Brain microvascular endothelial cell (primary cell): ENCODE data around the gene OR2M2.

ENCODE experiments used
- DNase-seq: peaks from one replicate; pipeline ENCODE4 v3.0.0-alpha.2; 2020
- H3K27ac ChIP-seq: fragments of 250-450 bp; sonication (Bioruptor Pico); 2 replicates; pipeline ENCODE4 v1.5.1; 2020; ENCODE audit warnings: mild to moderate bottlenecking, moderate library complexity
- H3K27me3 ChIP-seq: fragments of 250-450 bp; sonication (Bioruptor Pico); replicated peaks from 2 replicates; pipeline ENCODE4 v1.5.1; 2020; ENCODE audit warnings: mild to moderate bottlenecking
- H3K36me3 ChIP-seq: fragments of 250-450 bp; sonication (Bioruptor Pico); replicated peaks from 2 replicates; pipeline ENCODE4 v1.5.1; 2020; ENCODE audit warnings: mild to moderate bottlenecking
- H3K4me3 ChIP-seq: 2 replicates; pipeline ENCODE4 v1.5.1; 2011; ENCODE audit warnings: low read depth, mild to moderate bottlenecking, control low read depth, low read length, moderate library complexity
- CTCF ChIP-seq: IDR thresholded peaks from 2 replicates; pipeline ENCODE4 v1.5.1; 2011; ENCODE audit warnings: low read depth, mild to moderate bottlenecking, moderate library complexity, low read length, control low read depth, inconsistent platforms; ENCODE audit errors: missing control alignments
- in situ Hi-C: cut with HindIII; loops from 2 replicates; pipeline ENCODE4 v1.10.0; 2017; ENCODE audit warnings: low sequenced_read_pairs, low pct_ligation_motif_present

OR2M2 gene

DNA sequence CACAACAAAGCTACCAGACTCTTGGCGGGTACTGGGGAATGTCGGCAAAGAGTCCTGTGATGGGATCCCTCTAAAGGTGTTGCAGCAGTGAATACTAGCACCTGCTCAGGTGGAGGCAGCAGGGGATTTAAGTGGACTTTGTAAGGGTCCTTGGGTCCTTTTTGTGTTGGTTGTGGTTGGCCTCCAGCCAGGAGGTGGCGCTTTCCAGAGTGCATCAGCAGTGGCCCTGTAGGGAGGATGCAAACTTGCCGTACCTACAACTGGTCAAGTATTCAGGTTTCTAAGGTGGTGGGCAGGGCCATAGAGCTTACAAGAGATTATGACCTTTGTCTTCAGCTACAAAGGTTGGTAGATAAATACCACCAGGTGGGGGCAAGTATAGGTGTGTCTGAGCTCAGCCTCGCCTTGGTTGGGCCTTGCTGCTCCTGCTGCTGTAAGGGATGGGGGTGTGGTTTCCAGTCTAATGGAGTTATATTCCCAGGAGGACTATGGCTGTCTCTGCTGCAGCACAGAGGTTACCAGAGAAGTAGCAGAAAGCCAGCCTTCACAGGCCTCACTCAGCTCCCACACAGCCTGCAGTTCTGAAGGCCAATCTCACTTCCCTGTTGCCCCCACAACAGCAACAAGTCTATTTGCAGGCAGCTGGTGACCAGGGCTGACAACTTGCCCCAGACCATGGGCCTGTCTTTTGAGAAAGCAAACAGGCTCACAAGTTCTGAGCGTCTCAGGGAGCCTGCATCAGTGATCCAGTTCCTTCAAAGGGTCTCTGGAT lies 22.4 kb upstream of the OR2M2 start:
- Histone ChIP-seq H3K27ac (no peak overlapping the region), H3K4me3 (no peak overlapping the region), H3K36me3 (no peaks in the 10 kb centered on the region), H3K27me3 (no peaks in the 10 kb centered on the region)
- in situ Hi-C loops = no loop called here
- TF ChIP-seq CTCF = no peak
- DNase-seq = no peak

DNA sequence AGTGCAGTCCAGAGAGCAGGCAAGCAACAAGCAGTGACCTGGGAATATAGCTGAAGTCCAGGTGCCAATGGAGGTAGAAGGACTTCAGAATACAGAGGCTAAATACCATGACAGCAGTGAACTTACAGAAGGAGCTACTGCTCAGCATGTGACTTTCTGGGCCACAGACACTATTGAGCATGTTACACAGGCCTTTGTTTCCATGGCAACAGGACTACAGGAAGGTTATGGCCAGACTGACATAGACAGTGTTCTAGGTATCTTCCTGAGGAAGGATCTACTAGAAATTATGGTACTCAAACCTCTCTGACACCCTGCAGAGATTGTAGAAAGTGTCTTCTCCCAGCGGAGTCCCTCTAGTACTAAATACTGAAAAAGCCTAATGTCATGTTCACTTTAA lies 18.7 kb upstream of the OR2M2 start:
- Histone ChIP-seq H3K27me3 (no peaks in the 10 kb centered on the region), H3K36me3 (no peaks in the 10 kb centered on the region), H3K4me3 (no peak overlapping the region), H3K27ac (no peak overlapping the region)
- in situ Hi-C loops = no loop called here
- no peak for TF ChIP-seq CTCF
- no peak for DNase-seq

DNA sequence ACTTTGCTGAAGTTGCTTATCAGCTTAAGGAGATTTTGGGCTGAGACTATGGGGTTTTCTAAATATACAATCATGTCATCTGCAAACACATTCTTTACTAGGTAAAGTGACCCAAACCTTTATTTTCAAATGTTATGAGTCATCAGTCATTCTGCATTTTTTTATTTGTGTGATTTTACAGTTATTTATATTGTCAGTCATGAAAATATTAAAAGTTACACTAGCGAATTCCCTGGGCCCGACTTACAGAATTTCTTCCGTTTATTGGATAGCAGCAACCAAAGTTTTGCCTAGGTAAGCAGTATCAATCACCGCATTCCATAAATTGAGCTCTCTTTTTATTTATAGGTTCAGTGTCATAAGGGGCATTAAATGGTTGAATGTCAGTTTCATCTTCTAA lies 15.9 kb upstream of the OR2M2 start:
- no peak for DNase-seq
- no peaks in the 10 kb centered on the region for H3K36me3 ChIP-seq
- TF ChIP-seq CTCF = no peak
- no peak overlapping the region for H3K4me3 ChIP-seq
- no peak overlapping the region for H3K27ac ChIP-seq
- no peaks in the 10 kb centered on the region for H3K27me3 ChIP-seq
- in situ Hi-C loops = no loop called here

DNA sequence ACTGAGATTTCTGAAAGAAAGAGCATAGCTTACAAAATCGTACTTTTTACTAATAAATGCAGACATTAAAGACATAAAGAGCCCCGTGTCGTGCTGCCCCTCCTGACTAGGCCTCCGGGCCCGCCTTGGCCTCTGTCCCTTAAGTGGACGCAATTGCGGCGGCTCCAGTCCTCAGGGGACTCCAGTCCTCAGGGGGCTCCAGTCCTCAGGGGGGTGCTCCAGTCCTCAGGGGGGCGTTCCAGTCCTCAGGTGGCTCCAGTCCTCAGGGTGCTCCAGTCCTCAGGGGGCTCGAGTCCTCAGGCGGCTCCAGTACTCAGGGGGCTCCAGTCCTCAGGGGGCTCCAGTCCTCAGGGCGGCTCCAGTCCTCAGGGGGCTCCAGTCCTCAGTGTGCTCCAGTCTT lies 10.6 kb upstream of the OR2M2 start:
- in situ Hi-C loops = no loop called here
- no peak for DNase-seq
- Histone ChIP-seq H3K36me3 (no peaks in the 10 kb centered on the region), H3K4me3 (no peak overlapping the region), H3K27me3 (no peaks in the 10 kb centered on the region), H3K27ac (no peak overlapping the region)
- TF ChIP-seq CTCF = no peak

- in situ Hi-C loops = no loop called here
- no peak overlapping the region for H3K27ac ChIP-seq
- no peak for DNase-seq
- H3K36me3 ChIP-seq = no peaks in the 10 kb centered on the region
- no peaks in the 10 kb centered on the region for H3K27me3 ChIP-seq
- no peak overlapping the region for H3K4me3 ChIP-seq
- no peak for TF ChIP-seq CTCF
These were observed 9.4 kb upstream of the OR2M2 start for GRCh38 chr1:248165186-248165585.

GRCh38 chr1:248183996-248184395 lies 9.4 kb downstream of the OR2M2 start:
- in situ Hi-C loops = no loop called here
- no peaks in the 10 kb centered on the region for H3K36me3 ChIP-seq
- TF ChIP-seq CTCF = no peak
- no peak overlapping the region for H3K27ac ChIP-seq
- no peaks in the 10 kb centered on the region for H3K27me3 ChIP-seq
- DNase-seq = no peak
- no peak overlapping the region for H3K4me3 ChIP-seq
